GM12891 (cell line): ENCODE results near the gene SPINK6.

Experiments
- POLR2A ChIP-seq: IDR thresholded peaks from 2 replicates; pipeline ENCODE4 v1.6.1; 2011; ENCODE audit warnings: low read depth, low read length, control low read depth
- TAF1 ChIP-seq: IDR thresholded peaks from 2 replicates; pipeline ENCODE4 v1.6.1; 2011; ENCODE audit warnings: low read depth, low read length, control low read depth

GRCh38 chr5:148248894-148249293, 46.1 kb downstream of the SPINK6 start:
- no peak for TF ChIP-seq POLR2A
- no peak for TF ChIP-seq TAF1
